ENCODE results near the gene ABCB9. TPM values are rescaled to one million over a fixed set of nuclear protein-coding genes. Genes with fewer than 3 reads are reported as not detected.

ABCB9 gene
- total RNA-seq, 1 experiment from 2014 or later = 14.7 TPM

DNA sequence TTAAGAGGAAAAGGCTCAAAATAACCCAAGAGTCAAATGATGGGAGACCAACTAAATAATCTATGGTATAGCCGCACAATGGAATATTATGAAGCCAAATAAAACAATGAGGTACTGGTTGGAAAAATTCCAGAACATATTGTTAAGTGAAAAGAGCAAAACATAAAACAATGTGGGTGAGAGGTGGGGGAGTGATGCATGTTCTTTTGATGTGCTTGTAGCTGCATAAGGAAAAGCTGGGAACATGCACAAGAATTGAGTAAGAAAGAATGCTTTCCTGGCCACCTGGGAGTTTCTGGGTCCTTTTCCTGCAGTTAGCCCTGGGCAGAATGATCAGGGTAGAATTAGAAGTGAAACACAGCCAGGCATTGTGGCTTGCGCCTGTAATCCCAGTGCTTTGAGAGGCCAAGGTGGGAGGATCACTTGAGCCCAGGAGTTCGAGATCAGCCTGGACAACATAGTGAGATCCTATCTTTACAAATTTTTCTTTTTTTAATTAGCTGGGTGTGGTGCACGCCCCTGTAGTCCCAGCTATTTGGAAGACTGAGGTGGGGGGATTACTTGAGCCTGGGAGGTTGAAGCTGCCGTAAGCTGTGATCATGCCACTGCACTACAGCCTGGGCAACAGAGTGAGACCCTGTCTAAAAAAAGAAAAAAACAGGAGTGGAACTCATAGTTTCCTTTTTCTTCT, 7.9 kb downstream of the ABCB9 start:
- TF ChIP-seq RAD21 (IDR thresholded peaks at IDR 0.05; ENCODE audit: low read depth) (no peak), SRF (IDR thresholded peaks at IDR 0.05; ENCODE audit: low read depth) (no peak), CEBPB (IDR thresholded peaks at IDR 0.05; ENCODE audit: low read depth) (no peak)
- Histone ChIP-seq H3K4me3 (replicated peaks in 1 of 2; ENCODE audit: low read depth in 1 of 2, low read length in 2 of 2) (no peak overlapping the region), H3K27me3 (ENCODE audit: insufficient read depth, low read length) (no peaks in the 10 kb centered on the region), H3K79me2 (ENCODE audit: insufficient read depth, low read length) (peaks cover 3% of the 10 kb centered on the region; the same call in 1 of the 2 replicates), H3K4me2 (ENCODE audit: low read length) (no peak overlapping the region), H4K20me1 (ENCODE audit: insufficient read depth) (no peaks in the 10 kb centered on the region), H3K9me3 (ENCODE audit: control insufficient read depth in 1 of 2, insufficient read depth in 1 of 2, low read depth in 1 of 2, low read length in 2 of 2) (no peaks in the 10 kb centered on the region), H3K9ac (ENCODE audit: low read length) (no peak overlapping the region), H3K4me1 (ENCODE audit: control insufficient read depth in 1 of 2, insufficient read depth in 2 of 2, low read length in 2 of 2) (peaks cover 8 to 10% of the 10 kb centered on the region in 2 experiments), H3K9me2 (ENCODE audit: insufficient read depth) (no peaks in the 10 kb centered on the region), H3K36me3 (ENCODE audit: control insufficient read depth in 1 of 2, insufficient read depth in 2 of 2, low read length in 2 of 2) (no peaks in the 10 kb centered on the region), H2AFZ (ENCODE audit: low read depth, low read length, poor library complexity, severe bottlenecking) (no peak overlapping the region), H3K27ac (ENCODE audit: low read depth, low read length) (no peak overlapping the region)
- CTCF ChIA-PET = no interaction called here
- intact Hi-C loops (cut with micrococcal nuclease) = no loop called here
- DNase-seq (ENCODE audit: low read depth, low spot score) (no peak), ATAC-seq (no peak)
- BruUV-seq (replicated peaks) = no TSS peak
- POLR2A ChIA-PET = no interaction called here
- RAD21 ChIA-PET (ENCODE audit: low non-redundant PET in 1 of 2, low total read pairs in 2 of 2, uncharacterized antibody in 2 of 2, unreplicated experiment in 2 of 2) = no interaction called here

DNA sequence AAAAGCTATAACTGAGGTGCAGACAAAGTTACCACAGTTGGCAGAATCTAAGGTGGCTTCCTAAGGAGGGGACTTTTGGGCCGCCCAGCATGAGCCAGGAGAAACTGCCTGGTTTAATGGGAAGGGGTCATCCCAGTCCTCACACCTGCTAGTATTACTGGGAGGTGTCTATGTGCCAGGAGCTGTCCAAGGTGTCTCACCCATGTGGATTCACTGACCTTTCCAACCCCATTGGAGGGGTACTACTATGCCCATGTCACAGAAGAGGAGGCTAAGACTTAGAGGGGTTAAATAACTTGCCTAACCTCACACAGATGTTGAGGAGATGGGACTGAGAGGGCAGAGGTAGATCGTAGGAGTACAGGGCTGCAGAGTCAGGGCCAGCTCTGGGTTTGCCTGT, 10.2 kb downstream of the ABCB9 start:
- no peak for DNase-seq (ENCODE audit: low read depth, low spot score)
- no peak overlapping the region for H3K27ac ChIP-seq (ENCODE audit: low read depth, low read length)
- POLR2A ChIA-PET = interaction anchor here (0.8 to 1.8 kb wide), 2 partner anchors 100 to 277 kb away, joined by 4 read pairs; partner anchors contain the start of genes MPHOSPH9 and MTRFR
- H3K9me3 ChIP-seq (ENCODE audit: control insufficient read depth in 1 of 2, insufficient read depth in 1 of 2, low read depth in 1 of 2, low read length in 2 of 2) = no peaks in the 10 kb centered on the region
- H3K4me3 ChIP-seq (replicated peaks in 1 of 2; ENCODE audit: low read depth in 1 of 2, low read length in 2 of 2) = no peak overlapping the region
- no peaks in the 10 kb centered on the region for H3K27me3 ChIP-seq (ENCODE audit: insufficient read depth, low read length)
- no peaks in the 10 kb centered on the region for H4K20me1 ChIP-seq (ENCODE audit: insufficient read depth)
- no peak overlapping the region for H3K4me2 ChIP-seq (ENCODE audit: low read length)
- no peaks in the 10 kb centered on the region for H3K9me2 ChIP-seq (ENCODE audit: insufficient read depth)
- CTCF ChIA-PET = no interaction called here
- ATAC-seq = no peak
- H3K36me3 ChIP-seq (ENCODE audit: control insufficient read depth in 1 of 2, insufficient read depth in 2 of 2, low read length in 2 of 2) = no peaks in the 10 kb centered on the region
- intact Hi-C loops (cut with micrococcal nuclease) = no loop called here
- BruUV-seq (replicated peaks) = no TSS peak
- no peak overlapping the region for H3K9ac ChIP-seq (ENCODE audit: low read length)
- peaks cover 5 to 13% of the 10 kb centered on the region in 2 experiments; a peak in 3 of 4 replicates for H3K4me1 ChIP-seq (ENCODE audit: control insufficient read depth in 1 of 2, insufficient read depth in 2 of 2, low read length in 2 of 2)
- H3K79me2 ChIP-seq (ENCODE audit: insufficient read depth, low read length) = no peaks in the 10 kb centered on the region
- no peak overlapping the region for H2AFZ ChIP-seq (ENCODE audit: low read depth, low read length, poor library complexity, severe bottlenecking)
- RAD21 ChIA-PET (ENCODE audit: low non-redundant PET in 1 of 2, low total read pairs in 2 of 2, uncharacterized antibody in 2 of 2, unreplicated experiment in 2 of 2) = no interaction called here
- TF ChIP-seq, protein P1, sequence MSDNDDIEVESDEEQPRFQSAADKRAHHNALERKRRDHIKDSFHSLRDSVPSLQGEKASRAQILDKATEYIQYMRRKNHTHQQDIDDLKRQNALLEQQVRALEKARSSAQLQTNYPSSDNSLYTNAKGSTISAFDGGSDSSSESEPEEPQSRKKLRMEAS (IDR thresholded peaks at IDR 0.05) = no peak
- TF ChIP-seq EZH2 (IDR thresholded peaks at IDR 0.05) (no peak), SIN3A (IDR thresholded peaks at IDR 0.05; ENCODE audit: low read depth) (no peak), RAD21 (IDR thresholded peaks at IDR 0.05; ENCODE audit: low read depth) (no peak), FOSL1 (IDR thresholded peaks at IDR 0.05; ENCODE audit: low read depth) (no peak), ZNF274 (IDR thresholded peaks at IDR 0.05; ENCODE audit: low read depth, low read length) (no peak), JUND (IDR thresholded peaks at IDR 0.05) (no peak), SRF (IDR thresholded peaks at IDR 0.05; ENCODE audit: low read depth) (no peak), SP1 (IDR thresholded peaks at IDR 0.05; ENCODE audit: low read depth) (no peak), TCF7L2 (IDR thresholded peaks at IDR 0.05; ENCODE audit: borderline replicate concordance, extremely low read depth, insufficient read depth, insufficient read length) (no peak), ZFX (IDR thresholded peaks at IDR 0.05) (no peak)
- TF ChIP-seq, protein P2, sequence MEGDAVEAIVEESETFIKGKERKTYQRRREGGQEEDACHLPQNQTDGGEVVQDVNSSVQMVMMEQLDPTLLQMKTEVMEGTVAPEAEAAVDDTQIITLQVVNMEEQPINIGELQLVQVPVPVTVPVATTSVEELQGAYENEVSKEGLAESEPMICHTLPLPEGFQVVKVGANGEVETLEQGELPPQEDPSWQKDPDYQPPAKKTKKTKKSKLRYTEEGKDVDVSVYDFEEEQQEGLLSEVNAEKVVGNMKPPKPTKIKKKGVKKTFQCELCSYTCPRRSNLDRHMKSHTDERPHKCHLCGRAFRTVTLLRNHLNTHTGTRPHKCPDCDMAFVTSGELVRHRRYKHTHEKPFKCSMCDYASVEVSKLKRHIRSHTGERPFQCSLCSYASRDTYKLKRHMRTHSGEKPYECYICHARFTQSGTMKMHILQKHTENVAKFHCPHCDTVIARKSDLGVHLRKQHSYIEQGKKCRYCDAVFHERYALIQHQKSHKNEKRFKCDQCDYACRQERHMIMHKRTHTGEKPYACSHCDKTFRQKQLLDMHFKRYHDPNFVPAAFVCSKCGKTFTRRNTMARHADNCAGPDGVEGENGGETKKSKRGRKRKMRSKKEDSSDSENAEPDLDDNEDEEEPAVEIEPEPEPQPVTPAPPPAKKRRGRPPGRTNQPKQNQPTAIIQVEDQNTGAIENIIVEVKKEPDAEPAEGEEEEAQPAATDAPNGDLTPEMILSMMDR (IDR thresholded peaks at IDR 0.05 in 2 of 3, conservative IDR thresholded peaks at IDR 0.05 in 1 of 3; ENCODE audit: borderline replicate concordance in 1 of 3, insufficient read depth in 1 of 3, low read depth in 2 of 3, low read length in 2 of 3) = no peak
- TF ChIP-seq, protein P3, sequence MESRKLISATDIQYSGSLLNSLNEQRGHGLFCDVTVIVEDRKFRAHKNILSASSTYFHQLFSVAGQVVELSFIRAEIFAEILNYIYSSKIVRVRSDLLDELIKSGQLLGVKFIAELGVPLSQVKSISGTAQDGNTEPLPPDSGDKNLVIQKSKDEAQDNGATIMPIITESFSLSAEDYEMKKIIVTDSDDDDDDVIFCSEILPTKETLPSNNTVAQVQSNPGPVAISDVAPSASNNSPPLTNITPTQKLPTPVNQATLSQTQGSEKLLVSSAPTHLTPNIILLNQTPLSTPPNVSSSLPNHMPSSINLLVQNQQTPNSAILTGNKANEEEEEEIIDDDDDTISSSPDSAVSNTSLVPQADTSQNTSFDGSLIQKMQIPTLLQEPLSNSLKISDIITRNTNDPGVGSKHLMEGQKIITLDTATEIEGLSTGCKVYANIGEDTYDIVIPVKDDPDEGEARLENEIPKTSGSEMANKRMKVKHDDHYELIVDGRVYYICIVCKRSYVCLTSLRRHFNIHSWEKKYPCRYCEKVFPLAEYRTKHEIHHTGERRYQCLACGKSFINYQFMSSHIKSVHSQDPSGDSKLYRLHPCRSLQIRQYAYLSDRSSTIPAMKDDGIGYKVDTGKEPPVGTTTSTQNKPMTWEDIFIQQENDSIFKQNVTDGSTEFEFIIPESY (IDR thresholded peaks at IDR 0.05; ENCODE audit: extremely low read depth, insufficient replicate concordance, low read length) = no peak

All from HCT116 (cell line).